K562 (cell line): ENCODE measurements around the gene SEC14L3. TPM values are rescaled to one million over a fixed set of nuclear protein-coding genes. Genes with fewer than 3 reads are reported as not detected.

ENCODE experiments used
- ATAC-seq: fragments of 200-7000 bp; cut with Tn5 transposase; 3 replicates; pipeline ENCODE4 v1.9.1; 2020; ENCODE audit warnings: moderate library complexity
- BruUV-seq: library from RNA; stranded (reverse); fragments of 400-500 nt; replicated peaks from 2 replicates; lab custom pipeline; 2021; lab: Mats Ljungman, UMichigan
- CTCF ChIA-PET: fragments of 300-600 bp; formaldehyde crosslinking; extraction: SDS; loops from one replicate; lab custom pipeline; 2021; ENCODE audit warnings: low intra/inter-chr PET ratio; lab: Yijun Ruan, JAX
- POLR2A ChIA-PET: fragments of 300-600, 350-650 bp; sonication (Branson Sonifier 250); formaldehyde crosslinking; extraction: SDS; loops from one replicate; lab custom pipeline; 2021; ENCODE audit warnings: antibody characterized with exemption, inconsistent platforms; lab: Yijun Ruan, JAX
- DNase-seq, 4 experiments: peaks; one replicate each; pipeline versions ENCODE4 v3.0.0 to v3.0.0-alpha.2; 2011 to 2018; ENCODE audit warnings: low spot score in 3 of 4, mixed read lengths in 3 of 4; ENCODE audit errors: extremely low read depth in 1 of 4
- FAIRE-seq: peaks from 2 replicates; lab custom pipeline; 2011; peaks lifted over from hg19 to GRCh38; lab: Jason Lieb, UNC
- H2AFZ ChIP-seq: 2 replicates; pipeline ENCODE4 v1.6.0; 2011; ENCODE audit warnings: low read depth, low read length, control low read depth, inconsistent platforms
- H3K27ac ChIP-seq: fragments of 200-600 bp; 3 replicates; pipeline ENCODE4 v1.8.0; 2011; ENCODE audit warnings: low read depth, mild to moderate bottlenecking, control low read depth, inconsistent platforms, low read length, moderate library complexity, mixed read lengths; ENCODE audit errors: extremely low read depth
- H3K27me3 ChIP-seq, 2 experiments: fragments of 300-600 bp in 1 of 2; 2 replicates in 1 of 2; 3 replicates in 1 of 2; pipeline versions ENCODE4 v1.6.0 to v1.8.0; 2011; ENCODE audit warnings: inconsistent platforms in 2 of 2, low read length in 2 of 2, mild to moderate bottlenecking in 1 of 2, mixed read lengths in 1 of 2, moderate library complexity in 1 of 2; ENCODE audit not compliant: control insufficient read depth in 2 of 2, insufficient read depth in 2 of 2
- H3K36me3 ChIP-seq: fragments of 300-600 bp; 3 replicates; pipeline ENCODE4 v1.8.0; 2011; ENCODE audit warnings: mild to moderate bottlenecking, low read length, inconsistent platforms; ENCODE audit not compliant: control insufficient read depth, insufficient read depth
- H3K4me1 ChIP-seq, 2 experiments: fragments of 200-600 bp in 1 of 2; replicated peaks in 1 of 2; 2 replicates in 1 of 2; 3 replicates in 1 of 2; pipeline versions ENCODE4 v1.5.1 to v1.8.0; 2011; ENCODE audit warnings: inconsistent platforms in 2 of 2, low read length in 2 of 2, mild to moderate bottlenecking in 1 of 2, mixed read lengths in 1 of 2, moderate library complexity in 1 of 2; ENCODE audit not compliant: control insufficient read depth in 2 of 2, insufficient read depth in 2 of 2
- H3K4me2 ChIP-seq: 2 replicates; pipeline ENCODE4 v1.6.1; 2011; ENCODE audit warnings: low read length, control low read depth, inconsistent platforms, mixed read lengths; ENCODE audit not compliant: insufficient read depth
- H3K4me3 ChIP-seq: fragments of 200-600 bp; sonication (generic), shearing (Covaris generic); 2 replicates; pipeline ENCODE4 v1.5.1; 2016; ENCODE audit warnings: control low read depth, inconsistent platforms
- H3K79me2 ChIP-seq: fragments of 200-600 bp; 3 replicates; pipeline ENCODE4 v1.8.0; 2011; ENCODE audit warnings: low read length, inconsistent platforms; ENCODE audit not compliant: control insufficient read depth, insufficient read depth
- H3K9ac ChIP-seq, 2 experiments: 2 replicates each; pipeline versions ENCODE4 v1.6.0 to v1.6.1; 2011; ENCODE audit warnings: low read depth in 2 of 2, low read length in 2 of 2, control low read depth in 1 of 2, inconsistent platforms in 1 of 2, mild to moderate bottlenecking in 1 of 2, mixed read lengths in 1 of 2; ENCODE audit not compliant: insufficient read depth in 1 of 2
- H3K9me1 ChIP-seq: one replicate; pipeline ENCODE4 v1.6.0; 2011; ENCODE audit warnings: inconsistent platforms, mild to moderate bottlenecking, low read length, moderate library complexity; ENCODE audit not compliant: control insufficient read depth, insufficient read depth
- H3K9me3 ChIP-seq: replicated peaks from 2 replicates; pipeline ENCODE4 v1.5.1; 2011; ENCODE audit warnings: low read depth, low read length, inconsistent platforms; ENCODE audit not compliant: control insufficient read depth, insufficient read depth
- H4K20me1 ChIP-seq: replicated peaks from 2 replicates; pipeline ENCODE4 v1.6.1; 2011; ENCODE audit warnings: low read length, inconsistent platforms, mixed read lengths; ENCODE audit not compliant: control insufficient read depth, insufficient read depth
- E4F1 ChIP-seq: fragments of 250-450 bp; sonication (Bioruptor Pico); IDR thresholded peaks from 2 replicates; pipeline ENCODE4 v1.5.0; 2021; ENCODE audit warnings: mild to moderate bottlenecking, borderline replicate concordance
- FOXA3 ChIP-seq, 2 experiments: fragments of 450-650 bp in 1 of 2; sonication (generic) in 1 of 2; formaldehyde crosslinking; IDR thresholded peaks in 1 of 2; conservative IDR thresholded peaks in 1 of 2; 2 replicates each; pipeline versions ENCODE4 v1.4.0 to v1.8.0; 2020 to 2022; ENCODE audit warnings: mild to moderate bottlenecking in 2 of 2, missing genetic modification reagents in 1 of 2
- HES1 ChIP-seq: fragments of 450-650 bp; IDR thresholded peaks from 2 replicates; pipeline ENCODE4 v1.6.1; 2016; ENCODE audit warnings: low read depth, mild to moderate bottlenecking, moderate library complexity
- RBFOX2 ChIP-seq: fragments of 200-400 bp; formaldehyde crosslinking; IDR thresholded peaks from 2 replicates; pipeline ENCODE4 v1.6.1; 2017; ENCODE audit warnings: low read depth, mild to moderate bottlenecking, low read length, moderate library complexity
- SFPQ ChIP-seq: fragments of 200-400 bp; formaldehyde crosslinking; IDR thresholded peaks from 2 replicates; pipeline ENCODE4 v1.6.1; 2017; ENCODE audit warnings: mild to moderate bottlenecking, low read depth, low read length, moderate library complexity
- ZNF311 ChIP-seq: fragments of 250-450 bp; sonication (Bioruptor Pico); IDR thresholded peaks from 2 replicates; pipeline ENCODE4 v1.4.0; 2020; ENCODE audit warnings: mild to moderate bottlenecking, moderate library complexity
- ZNF589 ChIP-seq: fragments of 200-800 bp; sonication (Bioruptor generic); IDR thresholded peaks from 2 replicates; pipeline ENCODE4 v1.6.1; 2016; ENCODE audit warnings: low read depth, missing genetic modification characterization, missing compliant biosample characterization
- WGBS: fragments of 100-300 bp; shearing (Covaris generic); methylation state at CpG from one replicate; pipeline ENCODE4 v1.1.6; 2016; ENCODE audit warnings: low coverage, mixed read lengths; ENCODE audit not compliant: insufficient coverage; ENCODE audit errors: missing lambda C conversion rate; 5-methylcytosine and 5-hydroxymethylcytosine counted together
- in situ Hi-C: fragments of 300-500 bp; cut with MboI; formaldehyde crosslinking; loops from 4 replicates; pipeline ENCODE4 v1.15.0; 2018; ENCODE audit warnings: inconsistent platforms, mixed read lengths
- intact Hi-C: fragments of 100-400 bp; cut with micrococcal nuclease; formaldehyde crosslinking; loops from 2 replicates; pipeline ENCODE4 v1.14.2; 2022
- polyA plus RNA-seq, 8 experiments: library from polyadenylated mRNA; depleted of rRNA in 4 of 8; stranded (reverse) in 5 of 8; unstranded in 3 of 8; fragments of >200 nt; fragmentation: Nextera tagmentation in 2 of 8; fragmentation: Illumina TruSeq in 1 of 8; extraction: Ambion mirVana in 2 of 8; extraction: Trizol in 1 of 8; gene quantifications; 2 replicates each; pipeline versions ENCODE4 v1.2.1 to v1.2.3, GENCODE V29; 2011 to 2014; ENCODE audit warnings: inconsistent platforms in 1 of 8, missing spikeins in 1 of 8
- total RNA-seq, 7 experiments: library from RNA; depleted of rRNA in 6 of 7; stranded (reverse); fragments of >200 nt in 6 of 7; fragmentation: Illumina TruSeq in 2 of 7; extraction: Trizol in 2 of 7; gene quantifications; 2 replicates each; pipeline versions ENCODE4 v1.2.1 to v1.2.3, GENCODE V29; 2011 to 2021; ENCODE audit warnings: low replicate concordance in 1 of 7

SEC14L3 gene
- total and polyA plus RNA-seq, 9 of the 15 experiments (the other 6 are each of a cell fraction or from before 2014, with no cell fraction given), result not detected

- H3K9me1 ChIP-seq, result no peaks in the 10 kb centered on the region
- no TSS peak for BruUV-seq
- no peak overlapping the region for H3K4me3 ChIP-seq
- in situ Hi-C loops, result no loop called here
- no peaks in the 10 kb centered on the region for H4K20me1 ChIP-seq
- H2AFZ ChIP-seq, result no peak overlapping the region
- H3K79me2 ChIP-seq, result no peaks in the 10 kb centered on the region
- no peak overlapping the region; a peak in 1 of 4 replicates for H3K9ac ChIP-seq
- H3K27ac ChIP-seq, result no peak overlapping the region
- peaks cover 9 to 11% of the 10 kb centered on the region in 2 experiments; a peak in 4 of 5 replicates for H3K4me1 ChIP-seq
- no peaks in the 10 kb centered on the region; the same call in 1 of the 2 replicates for H3K9me3 ChIP-seq
- POLR2A ChIA-PET, result interaction anchor here (0.6 to 1.5 kb wide), 2 partner anchors 18 to 34 kb away, joined by 4 to 5 read pairs; no protein-coding TSS in a partner anchor
- 0% methylated on average over 1 of the region's 2 CpGs for WGBS
- no peak for FAIRE-seq
- TF ChIP-seq ZNF311 (CRISPR knock-in tag) (no peak), ZNF589 (CRISPR knock-in tag) (no peak)
- TF ChIP-seq, all 486 proteins: peak for 0
- DNase-seq (no peak), ATAC-seq (no peak)
- Histone ChIP-seq H3K36me3 (peaks cover 14% of the 10 kb centered on the region; the same call in 2 of the 3 replicates), H3K27me3 (no peaks in the 10 kb centered on the region), H3K4me2 (no peak overlapping the region)
- CTCF ChIA-PET, result no interaction called here
- intact Hi-C loops, result no loop called here
Measured at GRCh38 chr22:30432520-30432919, 39.3 kb downstream of the SEC14L3 start.

GRCh38 chr22:30432096-30432495, 39.7 kb downstream of the SEC14L3 start:
- FAIRE-seq, result no peak
- in situ Hi-C loops, result no loop called here
- TF ChIP-seq FOXA3 (CRISPR knock-in tag; conservative IDR thresholded peaks at IDR 0.05 in 1 of 2, IDR thresholded peaks at IDR 0.05 in 1 of 2) (no peak), RBFOX2 (no peak), E4F1 (CRISPR knock-in tag) (no peak), HES1 (no peak), SFPQ (no peak)

More at GRCh38 chr22:30432096-30432495, 39.7 kb downstream of the SEC14L3 start:
- WGBS, result 70% methylated on average over 3 of the region's 4 CpGs
- H3K4me2 ChIP-seq, result no peak overlapping the region
- ChIA-PET POLR2A (interaction anchor here (0.6 to 1.5 kb wide), 2 partner anchors 18 to 34 kb away, joined by 4 to 5 read pairs; no protein-coding TSS in a partner anchor), CTCF (no interaction called here)
- ATAC-seq (no peak), DNase-seq (no peak)
- no peaks in the 10 kb centered on the region; the same call in 1 of the 2 replicates for H3K9me3 ChIP-seq
- H3K27me3 ChIP-seq, result no peaks in the 10 kb centered on the region
- H3K79me2 ChIP-seq, result peaks cover 3% of the 10 kb centered on the region; the same call in 1 of the 3 replicates
- no peaks in the 10 kb centered on the region for H3K9me1 ChIP-seq
- no peak overlapping the region for H2AFZ ChIP-seq
- H4K20me1 ChIP-seq, result no peaks in the 10 kb centered on the region
- BruUV-seq, result no TSS peak
- peaks cover 11% of the 10 kb centered on the region in 2 experiments; a peak in 4 of 5 replicates for H3K4me1 ChIP-seq
- intact Hi-C loops, result no loop called here
- no peak overlapping the region for H3K4me3 ChIP-seq
- H3K9ac ChIP-seq, result 0 out of 4 replicates have a peak overlapping the region, but pooled peaks of 1 of the 2 experiments have one; percentile 26
- H3K36me3 ChIP-seq, result peaks cover 19% of the 10 kb centered on the region; the same call in 2 of the 3 replicates
- H3K27ac ChIP-seq, result no peak overlapping the region
